WI38 (cell line): ENCODE data around the gene SPDYE11.
"Not testable (repeated sequence)": the region's sequence is repeated elsewhere in the genome, so short reads cannot be mapped to it uniquely, and the experiment has no call there.

Source experiments
- H3K4me3 ChIP-seq: 2 replicates; pipeline ENCODE4 v1.5.1; 2011; ENCODE audit warnings: low read depth, mild to moderate bottlenecking, control low read depth, low read length

SPDYE11 gene, protein sequence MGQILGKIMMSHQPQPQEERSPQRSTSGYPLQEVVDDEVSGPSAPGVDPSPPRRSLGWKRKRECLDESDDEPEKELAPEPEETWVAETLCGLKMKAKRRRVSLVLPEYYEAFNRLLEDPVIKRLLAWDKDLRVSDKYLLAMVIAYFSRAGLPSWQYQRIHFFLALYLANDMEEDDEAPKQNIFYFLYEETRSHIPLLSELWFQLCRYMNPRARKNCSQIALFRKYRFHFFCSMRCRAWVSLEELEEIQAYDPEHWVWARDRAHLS

DNA sequence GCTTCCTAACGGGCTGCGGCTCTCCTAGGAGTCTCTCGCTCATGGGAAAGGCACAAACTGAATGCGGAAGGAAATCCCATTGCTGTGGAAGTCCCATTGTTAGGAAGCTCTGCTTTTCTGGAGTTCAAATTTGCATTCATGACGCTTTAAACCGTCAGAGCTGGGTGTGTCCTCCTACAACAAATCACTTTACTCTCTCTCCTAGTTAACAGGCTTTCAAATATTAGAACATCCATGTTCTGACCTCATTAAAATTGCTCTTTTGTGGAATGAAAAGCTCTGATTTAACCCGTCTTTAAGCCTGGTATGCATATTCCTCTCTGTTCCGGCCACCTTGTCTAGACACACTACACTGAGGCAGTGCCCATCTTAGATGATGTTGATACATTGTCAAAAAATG is at the start of gene SPDYE11:
Gene SPDYE11 (minus strand): TSS at position 101 of the 400 bp plus-strand sequence. CDS start 1,800 bp downstream, outside the sequence.
- not testable (repeated sequence) for H3K4me3 ChIP-seq

DNA sequence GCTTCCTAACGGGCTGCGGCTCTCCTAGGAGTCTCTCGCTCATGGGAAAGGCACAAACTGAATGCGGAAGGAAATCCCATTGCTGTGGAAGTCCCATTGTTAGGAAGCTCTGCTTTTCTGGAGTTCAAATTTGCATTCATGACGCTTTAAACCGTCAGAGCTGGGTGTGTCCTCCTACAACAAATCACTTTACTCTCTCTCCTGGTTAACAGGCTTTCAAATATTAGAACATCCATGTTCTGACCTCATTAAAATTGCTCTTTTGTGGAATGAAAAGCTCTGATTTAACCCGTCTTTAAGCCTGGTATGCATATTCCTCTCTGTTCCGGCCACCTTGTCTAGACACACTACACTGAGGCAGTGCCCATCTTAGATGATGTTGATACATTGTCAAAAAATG is 28.2 kb upstream of the SPDYE11 start, which contains the start of gene SPDYE9:
Gene SPDYE9 (minus strand): TSS at position 101 of the 400 bp plus-strand sequence. CDS start 1,800 bp downstream, outside the sequence.
- not testable (repeated sequence) for H3K4me3 ChIP-seq

DNA sequence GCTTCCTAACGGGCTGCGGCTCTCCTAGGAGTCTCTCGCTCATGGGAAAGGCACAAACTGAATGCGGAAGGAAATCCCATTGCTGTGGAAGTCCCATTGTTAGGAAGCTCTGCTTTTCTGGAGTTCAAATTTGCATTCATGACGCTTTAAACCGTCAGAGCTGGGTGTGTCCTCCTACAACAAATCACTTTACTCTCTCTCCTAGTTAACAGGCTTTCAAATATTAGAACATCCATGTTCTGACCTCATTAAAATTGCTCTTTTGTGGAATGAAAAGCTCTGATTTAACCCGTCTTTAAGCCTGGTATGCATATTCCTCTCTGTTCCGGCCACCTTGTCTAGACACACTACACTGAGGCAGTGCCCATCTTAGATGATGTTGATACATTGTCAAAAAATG is 28.0 kb downstream of the SPDYE11 start, which contains the start of gene SPDYE8:
Gene SPDYE8 (minus strand): TSS at position 101 of the 400 bp plus-strand sequence. CDS start 1,800 bp downstream, outside the sequence.
- H3K4me3 ChIP-seq = not testable (repeated sequence)

DNA sequence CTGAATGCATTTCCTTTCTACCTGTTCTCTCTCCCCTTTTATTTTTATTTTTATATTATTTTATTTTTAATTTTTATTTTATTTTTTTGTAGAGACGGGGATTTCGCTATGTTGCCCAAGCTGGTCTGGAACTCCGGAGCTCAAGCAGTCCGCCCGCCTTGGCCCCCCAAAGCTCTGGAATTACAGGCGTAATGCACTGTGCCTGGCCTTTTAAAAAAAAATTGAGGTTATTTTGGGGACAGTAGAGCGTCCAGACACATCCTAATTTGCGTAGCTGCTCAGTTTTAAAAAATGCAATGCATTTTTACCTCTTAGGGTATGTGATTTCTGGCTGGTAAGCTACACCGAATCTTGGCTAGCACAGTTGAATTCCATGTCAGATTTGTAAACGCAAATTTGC is 51.2 kb downstream of the SPDYE11 start:
- peak overlapping the region; percentile 57 for H3K4me3 ChIP-seq

DNA sequence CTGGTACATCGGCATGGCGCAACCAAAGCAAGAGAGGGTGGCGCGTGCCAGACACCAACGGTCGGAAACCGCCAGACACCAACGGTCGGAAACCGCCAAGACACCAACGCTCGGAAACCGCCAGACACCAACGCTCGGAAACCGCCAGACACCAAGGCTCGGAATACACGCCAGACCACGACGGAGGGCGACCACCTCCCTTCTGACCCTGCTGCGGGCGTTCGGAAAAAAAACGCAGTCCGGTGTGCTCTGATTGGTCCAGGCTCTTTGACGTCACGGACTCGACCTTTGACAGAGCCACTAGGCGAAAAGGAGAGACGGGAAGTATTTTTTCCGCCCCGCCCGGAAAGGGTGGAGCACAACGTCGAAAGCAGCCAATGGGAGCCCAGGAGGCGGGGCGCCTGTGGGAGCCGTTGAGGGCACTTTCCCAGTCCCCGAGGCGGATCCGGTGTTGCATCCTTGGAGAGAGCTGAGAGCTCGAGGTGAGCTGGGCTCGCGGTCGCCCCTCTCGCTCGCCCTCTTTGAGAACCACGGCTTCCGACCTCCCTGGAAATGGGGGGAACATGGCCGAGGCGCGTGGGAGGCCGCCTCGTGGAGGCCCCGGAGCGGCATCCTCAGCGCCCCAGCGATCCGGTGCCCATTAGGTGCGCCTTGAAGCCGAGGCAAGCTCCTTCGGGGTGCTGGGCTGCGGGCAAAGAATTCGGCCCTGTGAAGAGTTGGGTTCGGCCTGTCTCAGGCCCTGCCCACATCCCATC is 51.8 kb downstream of the SPDYE11 start:
- H3K4me3 ChIP-seq = peak overlapping the region; percentile 57

DNA sequence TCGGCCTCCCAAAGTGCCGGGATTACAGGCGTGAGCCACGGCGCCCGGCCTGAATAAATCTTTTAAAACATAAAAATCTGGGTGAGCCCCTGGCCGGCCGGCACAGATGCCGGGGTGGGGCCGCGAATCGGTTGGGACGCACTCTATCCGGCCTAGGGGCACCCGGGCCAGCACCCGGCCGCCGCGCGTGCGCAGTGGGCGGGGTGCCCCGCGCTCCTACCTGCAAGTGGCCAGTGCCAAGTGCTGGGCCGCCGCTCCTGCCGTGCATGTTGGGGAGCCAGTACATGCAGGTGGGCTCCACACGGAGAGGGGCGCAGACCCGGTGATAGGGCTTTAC is 52.4 kb downstream of the SPDYE11 start:
- peak overlapping the region; percentile 57 for H3K4me3 ChIP-seq

DNA sequence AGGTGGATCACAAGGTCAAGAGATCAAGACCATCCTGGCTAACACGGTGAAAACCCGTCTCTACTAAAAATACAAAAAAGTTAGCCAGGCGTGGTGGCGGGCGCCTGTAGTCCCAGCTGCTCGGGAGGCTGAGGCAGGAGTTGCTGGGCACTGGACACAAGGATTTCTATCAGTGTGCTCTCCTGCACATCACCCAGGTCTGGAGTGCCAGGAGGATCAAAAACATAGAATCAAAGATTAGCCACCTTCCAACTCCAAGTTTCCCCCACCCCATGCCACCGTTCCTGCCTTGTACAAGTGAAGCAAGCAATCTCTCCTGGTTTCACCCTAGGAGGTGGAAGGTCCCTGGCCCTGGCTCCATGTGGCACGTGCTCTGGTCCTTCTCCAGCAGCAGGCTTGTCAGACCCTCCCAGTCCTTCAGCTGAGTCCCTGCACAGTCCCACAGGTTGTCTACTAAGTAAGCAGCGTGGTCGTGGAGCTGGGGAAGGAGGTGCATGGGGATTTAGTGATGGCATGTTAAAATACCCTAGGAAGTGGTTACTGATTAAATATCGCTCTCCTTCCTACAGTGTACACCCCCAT is 59.7 kb downstream of the SPDYE11 start:
- H3K4me3 ChIP-seq = not testable (repeated sequence)
